Breast epithelium (tissue), 4 donors: ENCODE results near the gene MYO5B. TPM values are rescaled to one million over a fixed set of nuclear protein-coding genes. Genes with fewer than 3 reads are reported as not detected.

ENCODE experiments used
- DNase-seq, 2 donors: peaks; one replicate each; pipeline ENCODE4 v3.0.0-alpha.2; 2019; ENCODE audit warnings: low spot score in 2 of 2
- H3K27ac ChIP-seq, 2 donors: fragments of 200-600 bp; sonication (generic) in 1 of 2; one replicate each; pipeline ENCODE4 v1.5.1; 2016 to 2019; ENCODE audit warnings: mild to moderate bottlenecking in 1 of 2
- H3K27me3 ChIP-seq, 2 donors: fragments of 200-600 bp; sonication (generic) in 1 of 2; one replicate each; pipeline versions ENCODE4 v1.5.1 to v1.6.0; 2017 to 2019; ENCODE audit warnings: control low read depth in 1 of 2, mild to moderate bottlenecking in 1 of 2
- H3K36me3 ChIP-seq: fragments of 200-600 bp; one replicate; pipeline ENCODE4 v1.5.1; 2019
- H3K4me1 ChIP-seq, 2 donors: fragments of 200-600 bp; sonication (generic); one replicate each; pipeline ENCODE4 v1.5.1; 2016 to 2019; ENCODE audit warnings: control low read depth in 1 of 2
- H3K4me3 ChIP-seq, 3 donors: fragments of 200-600 bp; sonication (generic); 1 replicate in 2 of 3; 2 replicates in 1 of 3; pipeline ENCODE4 v1.5.1; 2016 to 2019; ENCODE audit warnings: mild to moderate bottlenecking in 3 of 3, moderate library complexity in 2 of 3
- H3K9me3 ChIP-seq, 2 donors: fragments of 200-600 bp; sonication (generic) in 1 of 2; one replicate each; pipeline ENCODE4 v1.5.1; 2016 to 2019; ENCODE audit warnings: control low read depth in 1 of 2
- CTCF ChIP-seq, 3 donors: fragments of 450-650 bp; IDR thresholded peaks; one replicate each; pipeline ENCODE4 v1.5.1; 2016 to 2017; ENCODE audit warnings: antibody characterized with exemption in 3 of 3, mild to moderate bottlenecking in 3 of 3, moderate library complexity in 3 of 3
- POLR2A ChIP-seq: fragments of 450-650 bp; IDR thresholded peaks from one replicate; pipeline ENCODE4 v1.6.1; 2016; ENCODE audit warnings: antibody characterized with exemption, mild to moderate bottlenecking, moderate library complexity
- POLR2AphosphoS5 ChIP-seq, 3 donors: sonication (generic); formaldehyde crosslinking; IDR thresholded peaks; one replicate each; pipeline ENCODE4 v1.6.1; 2017; ENCODE audit warnings: antibody characterized with exemption in 3 of 3
- intact Hi-C: fragments of 100-400 bp; cut with DNase I; formaldehyde crosslinking; loops from one replicate; pipeline ENCODE4 v1.15.1; 2023; ENCODE audit warnings: low total_unique reads
- total RNA-seq, 3 donors: library from RNA; depleted of rRNA; stranded (reverse); fragments of >200 nt; gene quantifications; one replicate each; pipeline ENCODE4 v1.1.0, GENCODE V29; 2016

Gene MYO5B
- total RNA-seq, 3 donors from 2014 or later = 2.4 to 53.1 (median 22.0) TPM

- H3K4me3 ChIP-seq = no peak overlapping the region
- H3K27ac ChIP-seq = no peak overlapping the region
- no peaks in the 10 kb centered on the region for H3K9me3 ChIP-seq
- TF ChIP-seq POLR2AphosphoS5 (IDR thresholded peaks at IDR 0.05) (no peak), CTCF (IDR thresholded peaks at IDR 0.05) (no peak), POLR2A (no peak)
- H3K36me3 ChIP-seq = no peaks in the 10 kb centered on the region
- no peaks in the 10 kb centered on the region for H3K27me3 ChIP-seq
- DNase-seq = no peak
- no peaks in the 10 kb centered on the region for H3K4me1 ChIP-seq
- intact Hi-C loops = no loop called here
Observed at GRCh38 chr18:49931760-49932159, 263.2 kb downstream of the MYO5B start.

GRCh38 chr18:49931179-49931578 lies 263.8 kb downstream of the MYO5B start:
- intact Hi-C loops = no loop called here
- H3K9me3 ChIP-seq = no peaks in the 10 kb centered on the region
- no peak overlapping the region for H3K27ac ChIP-seq
- TF ChIP-seq POLR2A (no peak), CTCF (IDR thresholded peaks at IDR 0.05) (no peak), POLR2AphosphoS5 (IDR thresholded peaks at IDR 0.05) (no peak)
- H3K4me3 ChIP-seq = no peak overlapping the region
- DNase-seq = no peak
- no peaks in the 10 kb centered on the region for H3K36me3 ChIP-seq
- H3K4me1 ChIP-seq = no peaks in the 10 kb centered on the region
- no peaks in the 10 kb centered on the region for H3K27me3 ChIP-seq

- Histone ChIP-seq H3K36me3 (no peaks in the 10 kb centered on the region), H3K4me3 (no peak overlapping the region), H3K27me3 (no peaks in the 10 kb centered on the region), H3K9me3 (no peaks in the 10 kb centered on the region), H3K4me1 (no peaks in the 10 kb centered on the region), H3K27ac (no peak overlapping the region)
- no peak for DNase-seq
- intact Hi-C loops = no loop called here
- TF ChIP-seq POLR2A (no peak), POLR2AphosphoS5 (IDR thresholded peaks at IDR 0.05) (no peak), CTCF (IDR thresholded peaks at IDR 0.05) (no peak)
Observed at GRCh38 chr18:49926106-49926745, 268.7 kb downstream of the MYO5B start.

GRCh38 chr18:49924293-49924983 lies 270.5 kb downstream of the MYO5B start:
- TF ChIP-seq CTCF (IDR thresholded peaks at IDR 0.05) (no peak), POLR2A (no peak), POLR2AphosphoS5 (IDR thresholded peaks at IDR 0.05) (no peak)

GRCh38 chr18:49922228-49922627 lies 272.7 kb downstream of the MYO5B start:
- intact Hi-C loops = no loop called here
- no peak for TF ChIP-seq POLR2AphosphoS5 (IDR thresholded peaks at IDR 0.05)
- no peak for TF ChIP-seq CTCF (IDR thresholded peaks at IDR 0.05)
- TF ChIP-seq POLR2A = no peak

More at GRCh38 chr18:49924293-49924983, 270.5 kb downstream of the MYO5B start:
- Histone ChIP-seq H3K9me3 (no peaks in the 10 kb centered on the region), H3K27me3 (no peaks in the 10 kb centered on the region), H3K36me3 (no peaks in the 10 kb centered on the region), H3K27ac (no peak overlapping the region), H3K4me3 (no peak overlapping the region), H3K4me1 (no peaks in the 10 kb centered on the region)
- intact Hi-C loops = no loop called here
- DNase-seq = no peak

More at GRCh38 chr18:49922228-49922627, 272.7 kb downstream of the MYO5B start:
- no peaks in the 10 kb centered on the region for H3K4me1 ChIP-seq
- H3K27me3 ChIP-seq = no peaks in the 10 kb centered on the region
- no peak for DNase-seq
- H3K27ac ChIP-seq = no peak overlapping the region
- H3K9me3 ChIP-seq = no peaks in the 10 kb centered on the region
- no peak overlapping the region for H3K4me3 ChIP-seq
- H3K36me3 ChIP-seq = no peaks in the 10 kb centered on the region
